HepG2 (cell line): ENCODE results near the gene RSAD1. TPM values are rescaled to one million over a fixed set of nuclear protein-coding genes. Genes with fewer than 3 reads are reported as not detected.

Experiments used
- ATAC-seq: fragments of 200-7000 bp; cut with Tn5 transposase; 3 replicates; pipeline ENCODE4 v1.9.1; 2020; ENCODE audit warnings: mild to moderate bottlenecking, moderate library complexity
- BruUV-seq: library from RNA; stranded (reverse); fragments of 400-500 nt; replicated peaks from 2 replicates; lab custom pipeline; 2021; lab: Mats Ljungman, UMichigan
- CTCF ChIA-PET: fragments of 300-600 bp; formaldehyde crosslinking; extraction: SDS; loops from one replicate; lab custom pipeline; 2021; ENCODE audit warnings: low total read pairs, inconsistent platforms, low intra/inter-chr PET ratio; lab: Yijun Ruan, JAX
- POLR2A ChIA-PET: fragments of 350-600 bp; sonication (Branson Sonifier 250); formaldehyde crosslinking; loops from one replicate; lab custom pipeline; 2020; ENCODE audit warnings: antibody characterized with exemption, inconsistent platforms; lab: Yijun Ruan, JAX
- DNase-seq: peaks from one replicate; pipeline ENCODE4 v3.0.0-alpha.2; 2015; ENCODE audit warnings: low spot score
- FAIRE-seq: peaks from 3 replicates; lab custom pipeline; 2011; peaks lifted over from hg19 to GRCh38; lab: Jason Lieb, UNC
- H2AFZ ChIP-seq: one replicate; pipeline ENCODE4 v1.6.1; 2011; ENCODE audit warnings: low read length, inconsistent platforms
- H3K27ac ChIP-seq: fragments of 300-600 bp; 3 replicates; pipeline ENCODE4 v1.8.0; 2011; ENCODE audit warnings: mixed run types, mild to moderate bottlenecking, mixed read lengths, low read length, inconsistent platforms; ENCODE audit not compliant: insufficient read depth; ENCODE audit errors: extremely low read length
- H3K27me3 ChIP-seq, 2 experiments: fragments of 200-600 bp in 1 of 2; 2 replicates in 1 of 2; 3 replicates in 1 of 2; pipeline versions ENCODE4 v1.6.0 to v1.8.0; 2011; ENCODE audit warnings: low read length in 2 of 2, mild to moderate bottlenecking in 2 of 2, moderate library complexity in 2 of 2, inconsistent platforms in 1 of 2; ENCODE audit not compliant: insufficient read depth in 2 of 2, control insufficient read depth in 1 of 2
- H3K36me3 ChIP-seq, 2 experiments: fragments of 200-600 bp in 1 of 2; replicated peaks in 1 of 2; 2 replicates in 1 of 2; 3 replicates in 1 of 2; pipeline versions ENCODE4 v1.5.1 to v1.8.0; 2011; ENCODE audit warnings: low read length in 2 of 2, inconsistent platforms in 1 of 2; ENCODE audit not compliant: insufficient read depth in 2 of 2, control insufficient read depth in 1 of 2
- H3K4me1 ChIP-seq: 2 replicates; pipeline ENCODE4 v1.5.1; 2012; ENCODE audit warnings: low read length, inconsistent platforms; ENCODE audit not compliant: insufficient read depth
- H3K4me2 ChIP-seq: 2 replicates; pipeline ENCODE4 v1.6.0; 2011; ENCODE audit warnings: low read depth, low read length, inconsistent platforms
- H3K4me3 ChIP-seq, 3 experiments: fragments of 200-600 bp in 1 of 3; sonication (generic), shearing (Covaris generic) in 1 of 3; replicated peaks in 1 of 3; 2 replicates each; pipeline ENCODE4 v1.5.1; 2011 to 2016; ENCODE audit warnings: low read length in 3 of 3, inconsistent platforms in 2 of 3, low read depth in 2 of 3, mild to moderate bottlenecking in 2 of 3, control low read depth in 1 of 3, mixed read lengths in 1 of 3; ENCODE audit not compliant: insufficient read depth in 1 of 3
- H3K79me2 ChIP-seq: one replicate; pipeline ENCODE4 v1.6.1; 2011; ENCODE audit warnings: low read length, inconsistent platforms; ENCODE audit not compliant: insufficient read depth
- H3K9ac ChIP-seq: 2 replicates; pipeline ENCODE4 v1.6.0; 2011; ENCODE audit warnings: mild to moderate bottlenecking, low read depth, low read length, inconsistent platforms; ENCODE audit not compliant: insufficient read depth
- H3K9me3 ChIP-seq: 2 replicates; pipeline ENCODE4 v1.5.1; 2012; ENCODE audit warnings: mild to moderate bottlenecking, low read length
- H4K20me1 ChIP-seq: 2 replicates; pipeline ENCODE4 v1.6.0; 2011; ENCODE audit warnings: inconsistent platforms, mild to moderate bottlenecking, low read length, moderate library complexity; ENCODE audit not compliant: insufficient read depth
- AGO2 ChIP-seq: fragments of 200-400 bp; formaldehyde crosslinking; optimal IDR thresholded peaks from 2 replicates; pipeline ENCODE3; 2017; ENCODE audit warnings: mild to moderate bottlenecking, low read depth, low read length, moderate library complexity
- HMGA1 ChIP-seq: sonication (generic); formaldehyde crosslinking; conservative IDR thresholded peaks from 2 replicates; pipeline ENCODE4 v1.4.0; 2020; ENCODE audit warnings: missing genetic modification reagents
- JUND ChIP-seq: sonication (generic); formaldehyde crosslinking; IDR thresholded peaks from 2 replicates; pipeline ENCODE4 v1.8.0; 2022; ENCODE audit warnings: mild to moderate bottlenecking, missing genetic modification reagents
- KDM4B ChIP-seq: sonication (generic); formaldehyde crosslinking; IDR thresholded peaks from 2 replicates; pipeline ENCODE4 v1.4.0; 2020; ENCODE audit warnings: missing genetic modification reagents
- RAD21 ChIP-seq: fragments of 450-650 bp; formaldehyde crosslinking; IDR thresholded peaks from 2 replicates; pipeline ENCODE4 v1.5.0; 2020; ENCODE audit warnings: mild to moderate bottlenecking
- ZKSCAN8 ChIP-seq: IDR thresholded peaks from 2 replicates; pipeline ENCODE4 v1.6.1; 2016; ENCODE audit warnings: borderline replicate concordance, missing genetic modification reagents, missing compliant biosample characterization
- ZNF260 ChIP-seq: sonication (generic); formaldehyde crosslinking; IDR thresholded peaks from 2 replicates; pipeline ENCODE4 v1.4.0; 2020; ENCODE audit warnings: missing genetic modification reagents, low read depth, mild to moderate bottlenecking, borderline replicate concordance
- ZNF33A ChIP-seq: sonication (generic); formaldehyde crosslinking; IDR thresholded peaks from 2 replicates; pipeline ENCODE4 v1.5.1; 2020; ENCODE audit warnings: missing genetic modification reagents, mild to moderate bottlenecking, moderate library complexity, borderline replicate concordance
- WGBS: methylation state at CpG from one replicate; pipeline ENCODE4 v1.1.6; 2017; ENCODE audit warnings: low lambda C conversion rate; 5-methylcytosine and 5-hydroxymethylcytosine counted together
- in situ Hi-C: cut with HindIII; loops from 2 replicates; pipeline ENCODE4 v1.10.0; 2017; ENCODE audit warnings: low pct_unique_long_range_greater_than_20kb; ENCODE audit not compliant: extremely low pct_ligation_motif_present
- intact Hi-C: fragments of 100-400 bp; cut with micrococcal nuclease; formaldehyde crosslinking; loops from one replicate; pipeline ENCODE4 v1.10.0; 2022; ENCODE audit not compliant: unreplicated experiment
- polyA plus RNA-seq, 8 experiments: library from polyadenylated mRNA; depleted of rRNA in 3 of 8; stranded (reverse) in 7 of 8; unstranded in 1 of 8; fragments of >200 nt; fragmentation: Illumina TruSeq in 4 of 8; extraction: Trizol in 4 of 8; gene quantifications; 2 replicates each; pipeline versions ENCODE4 v1.2.1 to v1.2.3, GENCODE V29; 2011 to 2016; ENCODE audit warnings: low read depth in 4 of 8, missing spikeins in 1 of 8, mixed read lengths in 1 of 8; ENCODE audit not compliant: insufficient read depth in 1 of 8
- total RNA-seq, 5 experiments: library from RNA; depleted of rRNA; stranded (reverse); fragments of >200 nt; fragmentation: Illumina TruSeq; extraction: Trizol; gene quantifications; 2 replicates each; pipeline ENCODE4 v1.2.3, GENCODE V29; 2016; ENCODE audit warnings: low read depth in 1 of 5
- TF ChIP-seq, protein P1 (sequence below): IDR thresholded peaks from 2 replicates; pipeline ENCODE4 v1.6.1; 2016; ENCODE audit warnings: missing biosample characterization, missing genetic modification reagents, low read depth
- TF ChIP-seq, protein P2 (sequence below): sonication (generic); formaldehyde crosslinking; IDR thresholded peaks from 2 replicates; pipeline ENCODE4 v1.4.0; 2020; ENCODE audit warnings: mild to moderate bottlenecking, missing genetic modification reagents
- TF ChIP-seq, protein P3 (sequence below): sonication (generic); formaldehyde crosslinking; conservative IDR thresholded peaks from 2 replicates; pipeline ENCODE4 v1.4.0; 2020; ENCODE audit warnings: missing genetic modification reagents
- TF ChIP-seq, protein P4 (sequence below): sonication (generic); formaldehyde crosslinking; IDR thresholded peaks from 2 replicates; pipeline ENCODE4 v1.5.0; 2020; ENCODE audit warnings: missing genetic modification reagents, mild to moderate bottlenecking, borderline replicate concordance
- TF ChIP-seq, protein P5 (sequence below): sonication (generic); formaldehyde crosslinking; conservative IDR thresholded peaks from 2 replicates; pipeline ENCODE4 v1.5.0; 2020; ENCODE audit warnings: missing genetic modification reagents

The RSAD1 gene
- total and polyA plus RNA-seq, 2 of the 13 experiments (the other 11 are each of a cell fraction or from before 2014, with no cell fraction given): 22.7 to 27.7 TPM

DNA sequence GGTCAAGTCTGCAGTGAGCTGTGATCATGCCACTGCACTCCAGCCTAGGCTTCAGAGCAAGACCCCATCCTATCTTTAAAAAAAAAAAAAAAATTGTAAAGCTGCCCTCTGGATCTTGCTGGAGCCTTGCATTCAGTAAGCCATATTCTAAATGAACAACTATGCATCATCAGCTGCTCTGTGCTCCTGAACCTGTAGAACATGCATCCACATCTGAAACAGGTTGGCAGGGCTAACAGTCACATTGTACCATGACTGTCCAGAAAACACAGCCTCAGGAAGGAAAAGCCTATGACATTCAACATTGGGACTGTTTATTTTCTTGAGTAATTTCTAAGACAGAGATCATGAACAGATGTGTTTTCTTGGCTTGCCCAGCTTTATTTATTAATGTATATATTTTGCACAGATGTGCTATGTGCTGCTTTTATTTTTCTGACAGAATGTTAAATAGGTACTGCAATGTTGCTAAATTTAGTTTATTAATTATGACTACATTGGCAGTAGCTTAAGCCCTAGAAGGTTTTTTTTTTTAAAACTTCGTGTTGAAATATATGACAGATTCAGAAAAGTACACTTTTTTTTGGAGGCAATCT lies 32.8 kb upstream of the RSAD1 start:
- TF ChIP-seq ZNF33A (CRISPR knock-in tag): no peak
- TF ChIP-seq, protein P1, sequence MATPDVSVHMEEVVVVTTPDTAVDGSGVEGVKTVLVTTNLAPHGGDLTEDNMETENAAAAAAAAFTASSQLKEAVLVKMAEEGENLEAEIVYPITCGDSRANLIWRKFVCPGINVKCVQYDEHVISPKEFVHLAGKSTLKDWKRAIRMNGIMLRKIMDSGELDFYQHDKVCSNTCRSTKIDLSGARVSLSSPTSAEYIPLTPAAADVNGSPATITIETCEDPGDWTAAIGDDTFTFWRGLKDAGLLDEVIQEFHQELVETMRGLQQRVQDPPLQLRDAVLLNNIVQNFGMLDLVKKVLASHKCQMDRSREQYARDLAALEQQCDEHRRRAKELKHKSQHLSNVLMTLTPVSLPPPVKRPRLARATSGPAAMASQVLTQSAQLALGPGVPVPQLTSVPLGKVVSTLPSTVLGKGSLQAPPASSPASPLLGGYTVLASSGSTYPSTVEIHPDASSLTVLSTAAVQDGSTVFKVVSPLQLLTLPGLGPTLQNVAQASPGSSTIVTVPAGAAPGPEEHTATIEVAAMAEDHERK: no peak
- TF ChIP-seq KDM4B: no peak
- TF ChIP-seq RAD21 (CRISPR knock-in tag): no peak
- TF ChIP-seq ZNF260: no peak
- no peak for TF ChIP-seq ZKSCAN8 (CRISPR knock-in tag)
- no peak for TF ChIP-seq JUND (CRISPR knock-in tag)
- TF ChIP-seq, protein P2, sequence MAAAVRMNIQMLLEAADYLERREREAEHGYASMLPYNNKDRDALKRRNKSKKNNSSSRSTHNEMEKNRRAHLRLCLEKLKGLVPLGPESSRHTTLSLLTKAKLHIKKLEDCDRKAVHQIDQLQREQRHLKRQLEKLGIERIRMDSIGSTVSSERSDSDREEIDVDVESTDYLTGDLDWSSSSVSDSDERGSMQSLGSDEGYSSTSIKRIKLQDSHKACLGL (CRISPR knock-in tag): no peak
- TF ChIP-seq, protein P3, sequence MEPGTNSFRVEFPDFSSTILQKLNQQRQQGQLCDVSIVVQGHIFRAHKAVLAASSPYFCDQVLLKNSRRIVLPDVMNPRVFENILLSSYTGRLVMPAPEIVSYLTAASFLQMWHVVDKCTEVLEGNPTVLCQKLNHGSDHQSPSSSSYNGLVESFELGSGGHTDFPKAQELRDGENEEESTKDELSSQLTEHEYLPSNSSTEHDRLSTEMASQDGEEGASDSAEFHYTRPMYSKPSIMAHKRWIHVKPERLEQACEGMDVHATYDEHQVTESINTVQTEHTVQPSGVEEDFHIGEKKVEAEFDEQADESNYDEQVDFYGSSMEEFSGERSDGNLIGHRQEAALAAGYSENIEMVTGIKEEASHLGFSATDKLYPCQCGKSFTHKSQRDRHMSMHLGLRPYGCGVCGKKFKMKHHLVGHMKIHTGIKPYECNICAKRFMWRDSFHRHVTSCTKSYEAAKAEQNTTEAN (CRISPR knock-in tag): no peak
- TF ChIP-seq AGO2: no peak
- TF ChIP-seq, protein P4, sequence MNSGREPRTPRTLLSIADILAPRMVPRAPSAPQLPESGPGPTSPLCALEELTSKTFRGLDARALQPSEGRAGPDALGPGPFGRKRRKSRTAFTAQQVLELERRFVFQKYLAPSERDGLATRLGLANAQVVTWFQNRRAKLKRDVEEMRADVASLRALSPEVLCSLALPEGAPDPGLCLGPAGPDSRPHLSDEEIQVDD (CRISPR knock-in tag): no peak
- no peak for TF ChIP-seq HMGA1 (CRISPR knock-in tag)
- TF ChIP-seq, protein P5, sequence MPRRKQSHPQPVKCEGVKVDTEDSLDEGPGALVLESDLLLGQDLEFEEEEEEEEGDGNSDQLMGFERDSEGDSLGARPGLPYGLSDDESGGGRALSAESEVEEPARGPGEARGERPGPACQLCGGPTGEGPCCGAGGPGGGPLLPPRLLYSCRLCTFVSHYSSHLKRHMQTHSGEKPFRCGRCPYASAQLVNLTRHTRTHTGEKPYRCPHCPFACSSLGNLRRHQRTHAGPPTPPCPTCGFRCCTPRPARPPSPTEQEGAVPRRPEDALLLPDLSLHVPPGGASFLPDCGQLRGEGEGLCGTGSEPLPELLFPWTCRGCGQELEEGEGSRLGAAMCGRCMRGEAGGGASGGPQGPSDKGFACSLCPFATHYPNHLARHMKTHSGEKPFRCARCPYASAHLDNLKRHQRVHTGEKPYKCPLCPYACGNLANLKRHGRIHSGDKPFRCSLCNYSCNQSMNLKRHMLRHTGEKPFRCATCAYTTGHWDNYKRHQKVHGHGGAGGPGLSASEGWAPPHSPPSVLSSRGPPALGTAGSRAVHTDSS (CRISPR knock-in tag): no peak
- TF ChIP-seq, all 625 proteins: peak for 0
- in situ Hi-C loops: no loop called here
- Histone ChIP-seq H4K20me1 (no peaks in the 10 kb centered on the region), H2AFZ (no peak overlapping the region), H3K79me2 (peaks cover 5% of the 10 kb centered on the region), H3K4me3 (no peak overlapping the region), H3K9me3 (no peaks in the 10 kb centered on the region), H3K4me2 (no peak overlapping the region), H3K9ac (no peak overlapping the region), H3K27me3 (no peaks in the 10 kb centered on the region), H3K27ac (no peak overlapping the region), H3K4me1 (peaks cover 33% of the 10 kb centered on the region), H3K36me3 (peaks cover 3 to 6% of the 10 kb centered on the region in 2 experiments; a peak in 2 of 5 replicates)
- BruUV-seq: no TSS peak
- intact Hi-C loops: no loop called here
- ChIA-PET CTCF (no interaction called here), POLR2A (interaction anchor here (1.4 kb wide), 1 partner anchor 17 kb away, joined by 4 read pairs; no protein-coding TSS in a partner anchor)
- 87% methylated on average over 1 of the region's 1 CpG for WGBS
- no peak for ATAC-seq
- DNase-seq: no peak
- no peak for FAIRE-seq
